Lower leg skin (tissue), 4 donors: ENCODE measurements around the gene STX8. TPM values are rescaled to one million over a fixed set of nuclear protein-coding genes. Genes with fewer than 3 reads are reported as not detected.

ENCODE experiments used
- DNase-seq, 2 donors: peaks; one replicate each; pipeline ENCODE4 v3.0.0-alpha.2; 2019; ENCODE audit warnings: low spot score in 2 of 2
- H3K4me3 ChIP-seq: fragments of 200-600 bp; sonication (generic); 2 replicates; pipeline ENCODE4 v1.5.1; 2017; ENCODE audit warnings: mild to moderate bottlenecking, low read depth; ENCODE audit not compliant: poor library complexity, severe bottlenecking
- POLR2A ChIP-seq, 2 donors: fragments of 450-650 bp; IDR thresholded peaks; one replicate each; pipeline ENCODE4 v1.6.1; 2016 to 2017; ENCODE audit warnings: antibody characterized with exemption in 2 of 2, mild to moderate bottlenecking in 1 of 2, moderate library complexity in 1 of 2
- WGBS, 2 donors: methylation state at CpG; one replicate each; pipeline ENCODE4 v1.1.5; 2018; 5-methylcytosine and 5-hydroxymethylcytosine counted together
- intact Hi-C: fragments of 100-400 bp; cut with DNase I; formaldehyde crosslinking; loops from one replicate; pipeline ENCODE4 v1.15.0; 2023; ENCODE audit warnings: low total_unique reads
- total RNA-seq, 4 donors: library from RNA; depleted of rRNA; stranded (reverse); fragments of >200 nt; gene quantifications; one replicate each; pipeline ENCODE4 v1.1.0, GENCODE V29; 2016
- TF ChIP-seq, protein P1 (sequence below), 3 donors: fragments of 450-650 bp; IDR thresholded peaks; one replicate each; pipeline ENCODE4 v1.5.1; 2016; ENCODE audit warnings: antibody characterized with exemption in 3 of 3, mild to moderate bottlenecking in 3 of 3, moderate library complexity in 2 of 3

The STX8 gene
- total RNA-seq, 4 donors from 2014 or later, result 32.1 to 56.4 (median 45.1) TPM

DNA sequence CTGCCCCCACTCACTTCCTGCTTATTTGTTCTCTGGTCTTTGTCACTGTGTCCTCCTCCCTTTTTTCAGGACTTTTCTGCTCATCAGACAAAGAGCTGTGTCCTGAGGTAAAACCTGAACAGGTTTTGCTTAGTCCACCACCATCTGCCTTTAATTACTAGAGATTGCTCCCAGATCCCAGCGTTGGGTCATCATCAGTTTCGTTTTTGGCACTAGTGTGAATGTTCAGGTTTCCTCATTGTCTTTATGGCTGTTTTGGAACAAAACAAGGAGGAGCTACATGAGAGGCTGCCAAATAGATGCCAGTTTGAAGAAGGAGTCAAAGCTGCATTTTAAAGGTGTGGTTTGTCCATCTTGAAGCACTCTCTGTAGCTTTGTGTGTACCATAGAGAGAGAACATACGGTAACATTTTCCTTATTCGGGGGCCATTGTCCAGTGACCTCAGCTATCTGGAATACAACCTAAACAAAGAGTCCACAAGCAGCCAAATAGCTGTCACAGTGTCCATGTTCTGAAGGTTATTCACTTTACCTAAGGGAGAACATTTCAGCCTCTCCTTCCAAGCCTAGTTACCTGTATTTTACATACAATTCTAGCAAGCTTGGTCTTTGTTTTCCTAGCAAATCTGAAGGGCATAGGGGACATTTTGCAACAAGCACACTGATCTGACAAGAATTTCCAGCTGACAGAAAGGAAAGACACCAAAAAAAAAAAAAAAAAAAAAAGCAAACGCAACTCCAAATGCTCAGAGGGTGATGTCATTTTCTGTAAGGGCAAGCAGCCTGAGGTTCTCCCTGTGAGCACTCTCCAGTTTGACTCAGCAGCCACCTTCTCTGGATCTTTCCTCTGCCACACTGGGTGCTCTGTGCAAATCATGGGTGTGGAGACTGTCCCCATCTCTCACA, 358.2 kb downstream of the STX8 start:
- no peak for TF ChIP-seq POLR2A (IDR thresholded peaks at IDR 0.05)
- TF ChIP-seq, protein P1, sequence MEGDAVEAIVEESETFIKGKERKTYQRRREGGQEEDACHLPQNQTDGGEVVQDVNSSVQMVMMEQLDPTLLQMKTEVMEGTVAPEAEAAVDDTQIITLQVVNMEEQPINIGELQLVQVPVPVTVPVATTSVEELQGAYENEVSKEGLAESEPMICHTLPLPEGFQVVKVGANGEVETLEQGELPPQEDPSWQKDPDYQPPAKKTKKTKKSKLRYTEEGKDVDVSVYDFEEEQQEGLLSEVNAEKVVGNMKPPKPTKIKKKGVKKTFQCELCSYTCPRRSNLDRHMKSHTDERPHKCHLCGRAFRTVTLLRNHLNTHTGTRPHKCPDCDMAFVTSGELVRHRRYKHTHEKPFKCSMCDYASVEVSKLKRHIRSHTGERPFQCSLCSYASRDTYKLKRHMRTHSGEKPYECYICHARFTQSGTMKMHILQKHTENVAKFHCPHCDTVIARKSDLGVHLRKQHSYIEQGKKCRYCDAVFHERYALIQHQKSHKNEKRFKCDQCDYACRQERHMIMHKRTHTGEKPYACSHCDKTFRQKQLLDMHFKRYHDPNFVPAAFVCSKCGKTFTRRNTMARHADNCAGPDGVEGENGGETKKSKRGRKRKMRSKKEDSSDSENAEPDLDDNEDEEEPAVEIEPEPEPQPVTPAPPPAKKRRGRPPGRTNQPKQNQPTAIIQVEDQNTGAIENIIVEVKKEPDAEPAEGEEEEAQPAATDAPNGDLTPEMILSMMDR (IDR thresholded peaks at IDR 0.05), result no peak
- intact Hi-C loops, result no loop called here
- WGBS, 2 donors, result 22% methylated on average over 5 of the region's 5 CpGs
- no peak for DNase-seq
- H3K4me3 ChIP-seq, result no peak overlapping the region

DNA sequence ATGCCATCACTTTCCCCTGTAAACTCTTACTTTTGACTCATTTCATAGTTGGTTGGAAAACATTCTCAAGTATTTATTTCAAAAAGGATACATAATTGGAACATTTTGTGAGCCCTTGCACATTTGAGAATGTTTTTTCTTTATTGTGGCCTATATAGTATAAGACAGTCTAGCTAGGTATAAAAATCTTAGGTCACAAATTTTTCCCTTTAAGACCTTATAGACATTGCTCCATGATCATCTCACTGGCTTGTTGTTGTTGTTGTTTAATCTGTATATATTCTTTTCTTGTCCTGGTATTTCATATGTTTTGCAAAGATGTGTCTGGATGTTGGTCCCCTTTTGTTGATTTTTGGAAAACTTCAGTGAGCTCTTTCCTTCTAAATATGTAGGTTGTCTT, 360.2 kb downstream of the STX8 start:
- DNase-seq, result no peak
- TF ChIP-seq, protein P1 (IDR thresholded peaks at IDR 0.05), result no peak
- no peak for TF ChIP-seq POLR2A (IDR thresholded peaks at IDR 0.05)
- intact Hi-C loops, result no loop called here
- no peak overlapping the region for H3K4me3 ChIP-seq

DNA sequence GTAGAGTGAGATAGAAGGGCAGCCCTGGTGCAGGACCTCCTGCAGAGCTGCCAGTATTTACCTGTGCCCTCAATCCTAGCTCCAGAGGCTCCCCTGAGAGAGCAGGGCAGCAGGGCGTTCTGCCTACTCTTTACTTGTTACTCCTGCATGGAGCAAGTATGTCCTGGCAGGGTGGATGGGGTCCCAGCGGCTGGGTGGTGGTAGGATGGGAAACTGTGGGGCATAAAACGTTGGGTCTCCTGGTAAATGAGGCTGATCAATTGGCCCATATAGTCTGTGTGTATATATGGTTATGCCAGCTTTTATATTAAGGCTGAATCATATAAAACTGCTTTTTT, 362.3 kb downstream of the STX8 start:
- H3K4me3 ChIP-seq, result no peak overlapping the region
- intact Hi-C loops, result no loop called here
- WGBS, 2 donors, result 84 to 85% methylated on average over 3 of the region's 3 CpGs
- TF ChIP-seq, protein P1 (IDR thresholded peaks at IDR 0.05), result no peak
- TF ChIP-seq POLR2A (IDR thresholded peaks at IDR 0.05), result no peak
- DNase-seq, result no peak

DNA sequence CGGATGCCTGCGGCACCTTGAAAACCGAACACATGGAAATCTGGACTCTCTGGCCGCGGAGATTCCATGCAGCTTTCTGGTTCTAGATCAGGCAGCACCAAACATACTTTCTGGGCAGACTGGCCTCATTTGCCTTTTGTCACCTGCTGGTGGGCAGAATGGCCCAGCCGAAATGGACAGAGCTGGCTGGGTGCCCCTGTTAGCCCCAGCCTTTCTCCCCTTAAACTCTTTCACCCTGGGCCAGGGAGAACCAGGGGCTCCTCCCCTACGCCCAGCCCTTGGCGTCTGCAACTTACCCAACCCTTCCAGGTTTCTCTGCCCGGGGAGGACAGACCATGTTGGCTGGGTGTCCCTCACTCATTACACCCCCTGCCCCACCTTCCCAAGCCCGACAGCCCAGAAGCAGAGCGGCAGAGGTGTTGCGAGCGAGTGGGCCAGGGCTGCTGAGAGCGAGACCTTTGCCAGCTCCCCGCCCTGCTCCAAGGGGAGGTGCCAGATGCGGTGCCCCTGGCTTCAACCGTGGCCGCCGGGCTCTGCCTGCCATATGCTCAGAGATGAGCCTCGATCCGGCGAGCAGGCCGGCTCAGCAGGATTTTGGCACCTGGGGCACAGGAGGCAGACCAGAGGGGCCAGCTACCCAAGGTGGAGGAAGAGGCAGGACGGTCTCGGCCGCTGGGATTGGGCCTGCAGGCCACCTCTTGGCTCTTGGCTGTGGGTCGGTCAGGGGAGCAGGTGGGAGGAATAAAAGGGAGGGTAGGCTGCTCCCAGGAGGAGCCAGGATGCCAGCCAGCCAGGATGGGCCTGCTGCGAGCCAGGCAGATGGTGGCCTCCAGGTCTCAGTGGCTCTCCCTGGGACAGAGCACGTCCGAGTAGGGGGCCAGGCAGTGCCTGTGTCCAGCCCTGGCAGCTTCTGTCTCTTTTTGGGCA, 363.0 kb downstream of the STX8 start:
- 86 to 91% methylated on average over 28 to 30 of the region's 30 CpGs for WGBS, 2 donors
- DNase-seq, result no peak
- intact Hi-C loops, result no loop called here
- no peak overlapping the region for H3K4me3 ChIP-seq
- TF ChIP-seq POLR2A (IDR thresholded peaks at IDR 0.05), result no peak

DNA sequence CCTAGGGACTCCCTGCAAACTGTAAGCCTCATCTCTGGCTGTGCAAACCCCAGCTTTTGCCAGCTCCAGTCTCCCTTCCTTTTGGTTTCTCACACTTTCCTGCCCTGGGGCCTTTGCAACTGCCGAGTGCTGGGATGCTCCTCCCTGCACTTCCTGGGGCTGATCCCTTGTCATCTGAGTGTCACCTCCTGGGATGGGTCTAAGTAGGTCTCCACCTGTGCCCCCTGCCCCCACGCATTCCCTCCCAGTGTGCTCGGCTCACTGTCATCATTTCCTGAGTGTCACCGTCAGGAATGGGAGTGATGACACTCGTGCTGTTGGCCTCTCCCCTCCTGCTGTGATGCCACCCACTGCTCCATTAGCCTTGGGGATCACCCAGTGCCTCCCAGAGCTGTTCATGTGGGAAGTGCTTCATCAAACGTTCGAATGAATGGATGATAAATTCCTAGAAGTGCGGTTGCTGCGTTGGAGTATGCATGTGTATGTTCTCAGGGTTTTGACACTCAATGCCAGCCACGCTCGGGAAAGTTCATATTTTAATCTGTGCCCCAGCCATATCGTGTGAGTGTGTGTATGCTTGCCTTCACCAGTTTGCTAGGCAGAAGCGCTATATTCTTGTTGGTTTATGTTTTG, 364.4 kb downstream of the STX8 start:
- H3K4me3 ChIP-seq, result no peak overlapping the region
- whole genome bisulfite sequencing, 2 donors, result 56 to 58% methylated on average over 13 of the region's 13 CpGs
- intact Hi-C loops, result no loop called here
- no peak for TF ChIP-seq POLR2A (IDR thresholded peaks at IDR 0.05)
- TF ChIP-seq, protein P1 (IDR thresholded peaks at IDR 0.05), result no peak
- no peak for DNase-seq
